IMR-90 (cell line): ENCODE data around the gene PDYN. TPM values are rescaled to one million over a fixed set of nuclear protein-coding genes. Genes with fewer than 3 reads are reported as not detected.

Source experiments
- ATAC-seq: fragments of 200-7000 bp; cut with Tn5 transposase; 2 replicates; pipeline ENCODE4 v1.9.1; 2020; ENCODE audit warnings: low read depth, mild to moderate bottlenecking, moderate library complexity
- BruUV-seq: library from RNA; stranded (reverse); fragments of 400-500 nt; replicated peaks from 2 replicates; lab custom pipeline; 2021; lab: Mats Ljungman, UMichigan
- CTCF ChIA-PET: fragments of 300-600 bp; formaldehyde crosslinking; extraction: SDS; loops from one replicate; lab custom pipeline; 2021; ENCODE audit warnings: antibody characterized with exemption; lab: Yijun Ruan, JAX
- POLR2A ChIA-PET: fragments of 300-600 bp; sonication (Branson Sonifier 250); formaldehyde crosslinking; loops from one replicate; lab custom pipeline; 2022; ENCODE audit warnings: antibody characterized with exemption; ENCODE audit not compliant: unreplicated experiment; lab: Charles Lee
- DNase-seq: peaks from one replicate; pipeline ENCODE4 v3.0.0; 2013
- H2AFZ ChIP-seq: replicated peaks from 2 replicates; pipeline ENCODE3; 2013; ENCODE audit warnings: low read length, mild to moderate bottlenecking; ENCODE audit not compliant: poor library complexity
- H2AK5ac ChIP-seq: 2 replicates; pipeline ENCODE4 v1.6.1; 2013; ENCODE audit warnings: low read depth, low read length, inconsistent platforms
- H2AK9ac ChIP-seq: replicated peaks from 2 replicates; pipeline ENCODE3; 2013; ENCODE audit warnings: mild to moderate bottlenecking, low read depth, low read length, moderate library complexity; ENCODE audit not compliant: poor library complexity
- H2BK120ac ChIP-seq: 2 replicates; pipeline ENCODE4 v1.6.1; 2013; ENCODE audit warnings: low read depth, low read length, inconsistent platforms
- H2BK15ac ChIP-seq: 3 replicates; pipeline ENCODE4 v1.6.1; 2013; ENCODE audit warnings: low read depth, low read length, inconsistent platforms
- H2BK20ac ChIP-seq: 2 replicates; pipeline ENCODE4 v1.6.1; 2013; ENCODE audit warnings: low read depth, mild to moderate bottlenecking, inconsistent platforms, low read length, moderate library complexity
- H2BK5ac ChIP-seq: 2 replicates; pipeline ENCODE4 v1.6.1; 2013; ENCODE audit warnings: mild to moderate bottlenecking, low read depth, low read length, inconsistent platforms; ENCODE audit not compliant: poor library complexity, severe bottlenecking
- H3K14ac ChIP-seq: replicated peaks from 2 replicates; pipeline ENCODE4 v1.6.1; 2013; ENCODE audit warnings: low read depth, low read length, inconsistent platforms
- H3K18ac ChIP-seq: 2 replicates; pipeline ENCODE4 v1.6.1; 2013; ENCODE audit warnings: low read depth, low read length, control low read depth
- H3K23ac ChIP-seq: 2 replicates; pipeline ENCODE4 v1.6.1; 2013; ENCODE audit warnings: low read depth, low read length, inconsistent platforms
- H3K27ac ChIP-seq: 2 replicates; pipeline ENCODE4 v1.5.1; 2013; ENCODE audit warnings: mild to moderate bottlenecking, control low read depth, low read length; ENCODE audit not compliant: insufficient read depth
- H3K27me3 ChIP-seq: 2 replicates; pipeline ENCODE4 v1.6.1; 2013; ENCODE audit warnings: low read length; ENCODE audit not compliant: control insufficient read depth, insufficient read depth
- H3K36me3 ChIP-seq: 2 replicates; pipeline ENCODE4 v1.6.1; 2013; ENCODE audit warnings: low read length, mixed read lengths; ENCODE audit not compliant: control insufficient read depth, insufficient read depth
- H3K4ac ChIP-seq: 2 replicates; pipeline ENCODE4 v1.6.1; 2013; ENCODE audit warnings: low read depth, low read length, inconsistent platforms
- H3K4me1 ChIP-seq: 2 replicates; pipeline ENCODE4 v1.6.1; 2013; ENCODE audit warnings: low read length, mixed read lengths; ENCODE audit not compliant: control insufficient read depth, insufficient read depth
- H3K4me2 ChIP-seq: 2 replicates; pipeline ENCODE4 v1.6.1; 2013; ENCODE audit warnings: low read depth, mild to moderate bottlenecking, control low read depth, low read length, moderate library complexity
- H3K4me3 ChIP-seq: 2 replicates; pipeline ENCODE4 v1.5.1; 2013; ENCODE audit warnings: low read depth, mild to moderate bottlenecking, control low read depth, low read length, moderate library complexity; ENCODE audit not compliant: insufficient read depth
- H3K56ac ChIP-seq: 2 replicates; pipeline ENCODE4 v1.6.1; 2013; ENCODE audit warnings: low read length, inconsistent platforms; ENCODE audit not compliant: insufficient read depth; ENCODE audit errors: extremely low read depth
- H3K79me1 ChIP-seq, 2 experiments: 2 replicates each; pipeline ENCODE4 v1.6.1; 2013; ENCODE audit warnings: low read length in 2 of 2, inconsistent platforms in 1 of 2, low read depth in 1 of 2
- H3K9ac ChIP-seq: 2 replicates; pipeline ENCODE4 v1.6.1; 2013; ENCODE audit warnings: low read depth, low read length, control low read depth
- H3K9me1 ChIP-seq: 2 replicates; pipeline ENCODE4 v1.6.1; 2013; ENCODE audit warnings: low read length, inconsistent platforms; ENCODE audit not compliant: insufficient read depth
- H3K9me3 ChIP-seq: 2 replicates; pipeline ENCODE4 v1.6.1; 2013; ENCODE audit warnings: low read length; ENCODE audit not compliant: control insufficient read depth, insufficient read depth
- H4K20me1 ChIP-seq: 2 replicates; pipeline ENCODE4 v1.6.1; 2013; ENCODE audit warnings: low read length, inconsistent platforms; ENCODE audit not compliant: insufficient read depth
- H4K5ac ChIP-seq: 2 replicates; pipeline ENCODE4 v1.6.1; 2013; ENCODE audit warnings: mild to moderate bottlenecking, low read depth, low read length, control low read depth
- H4K8ac ChIP-seq, 2 experiments: 2 replicates each; pipeline ENCODE4 v1.6.1; 2013; ENCODE audit warnings: low read depth in 2 of 2, low read length in 2 of 2, control low read depth in 1 of 2, inconsistent platforms in 1 of 2
- H4K91ac ChIP-seq: 2 replicates; pipeline ENCODE4 v1.6.1; 2013; ENCODE audit warnings: low read depth, low read length, inconsistent platforms; ENCODE audit not compliant: insufficient read depth
- FOS ChIP-seq: fragments of 150-350 bp; IDR thresholded peaks from 2 replicates; pipeline ENCODE4 v1.6.1; 2016; ENCODE audit warnings: low read depth, low read length
- SMC3 ChIP-seq: fragments of 150-350 bp; IDR thresholded peaks from 2 replicates; pipeline ENCODE4 v1.6.1; 2016; ENCODE audit warnings: low read depth, mild to moderate bottlenecking, antibody characterized with exemption, low read length, moderate library complexity
- whole genome bisulfite sequencing, 2 experiments: methylation state at CpG; one replicate each; pipeline versions ENCODE4 v1.1.5 to v1.1.7; 2013; ENCODE audit warnings: missing lambda C conversion rate in 2 of 2; ENCODE audit not compliant: insufficient read length in 1 of 2; ENCODE audit errors: extremely low coverage in 2 of 2; 5-methylcytosine and 5-hydroxymethylcytosine counted together
- dilution Hi-C: fragments of 300-500 bp; cut with HindIII; formaldehyde crosslinking; loops from one replicate; pipeline ENCODE4 v1.14.3; 2018; ENCODE audit warnings: low sequenced_read_pairs; ENCODE audit not compliant: unreplicated experiment
- in situ Hi-C: fragments of 300-500 bp; cut with MboI; formaldehyde crosslinking; loops from 3 replicates; pipeline ENCODE4 v1.14.3; 2019; ENCODE audit warnings: low sequenced_read_pairs, inconsistent platforms, mixed read lengths
- intact Hi-C: fragments of 100-400 bp; cut with micrococcal nuclease; formaldehyde crosslinking; loops from 2 replicates; pipeline ENCODE4 v1.10.0; 2022
- polyA plus RNA-seq, 3 experiments: library from polyadenylated mRNA; depleted of rRNA; stranded (reverse); fragments of >200 nt; gene quantifications; 2 replicates each; pipeline ENCODE4 v1.2.3, GENCODE V29; 2012; ENCODE audit warnings: low replicate concordance in 1 of 3
- total RNA-seq: library from RNA; depleted of rRNA; stranded (reverse); fragments of >200 nt; gene quantifications from 2 replicates; pipeline ENCODE4 v1.2.3, GENCODE V29; 2012
- TF ChIP-seq, protein P1 (sequence below): conservative IDR thresholded peaks from 2 replicates; pipeline ENCODE4 v1.5.1; 2012; ENCODE audit warnings: mild to moderate bottlenecking, low read depth, low read length, improper control_type of control experiment

The PDYN gene
- total and polyA plus RNA-seq, 2 of the 4 experiments (the other 2 are of a cell fraction), result not detected

DNA sequence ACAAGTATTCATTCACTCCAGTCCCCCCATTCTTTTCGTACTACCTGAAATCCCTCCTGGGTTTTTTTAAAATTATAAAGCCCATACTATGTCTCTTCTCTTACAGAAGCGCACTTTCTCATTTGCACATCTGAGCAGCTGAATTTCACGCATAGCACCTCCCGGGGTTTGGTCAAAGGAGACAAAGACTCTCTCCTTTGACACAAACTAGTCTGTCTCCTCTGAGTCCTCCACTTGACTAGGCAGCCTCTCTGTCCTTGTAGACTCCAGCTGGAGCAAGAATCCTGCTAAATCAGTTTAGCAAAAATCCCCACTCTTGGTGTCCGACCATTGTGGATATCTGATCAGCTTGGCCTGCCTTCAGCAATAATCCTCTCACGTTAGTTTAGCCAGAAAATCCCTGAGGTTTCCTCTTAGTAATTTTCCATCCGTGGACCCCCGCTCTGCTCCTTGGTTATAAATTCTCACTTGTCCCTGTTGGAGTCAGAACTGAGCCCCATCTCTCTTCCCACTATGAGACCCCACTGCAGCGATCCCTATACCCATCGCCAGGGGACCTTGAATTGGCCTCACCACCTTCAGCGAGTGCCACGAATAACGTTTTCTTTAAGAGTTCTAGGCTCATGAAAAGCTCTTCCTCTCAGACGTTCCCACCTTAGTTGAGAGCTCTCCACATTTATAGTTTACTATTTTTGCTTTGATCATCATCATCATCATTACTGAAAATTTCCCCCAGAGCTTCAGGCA, 29.0 kb downstream of the PDYN start:
- ChIA-PET CTCF (interaction anchor here (0.7 to 1.6 kb wide), 3 partner anchors 24 to 413 kb away, joined by 3 to 13 read pairs (median 3); no protein-coding TSS in a partner anchor), POLR2A (no interaction called here)
- peaks cover 56% of the 10 kb centered on the region for H3K27me3 ChIP-seq
- H3K4me1 ChIP-seq, result no peaks in the 10 kb centered on the region
- H4K20me1 ChIP-seq, result no peaks in the 10 kb centered on the region
- no peak overlapping the region for H3K23ac ChIP-seq
- H3K4ac ChIP-seq, result no peak overlapping the region
- TF ChIP-seq SMC3 (0 out of 2 replicates have a peak, but pooled peaks have one; percentile 1), FOS (no peak)
- TF ChIP-seq, protein P1, sequence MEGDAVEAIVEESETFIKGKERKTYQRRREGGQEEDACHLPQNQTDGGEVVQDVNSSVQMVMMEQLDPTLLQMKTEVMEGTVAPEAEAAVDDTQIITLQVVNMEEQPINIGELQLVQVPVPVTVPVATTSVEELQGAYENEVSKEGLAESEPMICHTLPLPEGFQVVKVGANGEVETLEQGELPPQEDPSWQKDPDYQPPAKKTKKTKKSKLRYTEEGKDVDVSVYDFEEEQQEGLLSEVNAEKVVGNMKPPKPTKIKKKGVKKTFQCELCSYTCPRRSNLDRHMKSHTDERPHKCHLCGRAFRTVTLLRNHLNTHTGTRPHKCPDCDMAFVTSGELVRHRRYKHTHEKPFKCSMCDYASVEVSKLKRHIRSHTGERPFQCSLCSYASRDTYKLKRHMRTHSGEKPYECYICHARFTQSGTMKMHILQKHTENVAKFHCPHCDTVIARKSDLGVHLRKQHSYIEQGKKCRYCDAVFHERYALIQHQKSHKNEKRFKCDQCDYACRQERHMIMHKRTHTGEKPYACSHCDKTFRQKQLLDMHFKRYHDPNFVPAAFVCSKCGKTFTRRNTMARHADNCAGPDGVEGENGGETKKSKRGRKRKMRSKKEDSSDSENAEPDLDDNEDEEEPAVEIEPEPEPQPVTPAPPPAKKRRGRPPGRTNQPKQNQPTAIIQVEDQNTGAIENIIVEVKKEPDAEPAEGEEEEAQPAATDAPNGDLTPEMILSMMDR, result 0 out of 2 replicates have a peak, but pooled peaks have one; percentile 8
- H3K36me3 ChIP-seq, result no peaks in the 10 kb centered on the region
- no peak overlapping the region for H4K91ac ChIP-seq
- H4K5ac ChIP-seq, result no peak overlapping the region
- H3K4me3 ChIP-seq, result no peak overlapping the region
- no peak for DNase-seq
- H3K27ac ChIP-seq, result no peak overlapping the region
- H3K79me1 ChIP-seq, result no peaks in the 10 kb centered on the region
- H3K14ac ChIP-seq, result no peak overlapping the region
- dilution Hi-C loops (no loop called here), intact Hi-C loops (loop anchor here (1.0 kb wide), 4 partner anchors 137 to 486 kb away; no protein-coding TSS in a partner anchor), in situ Hi-C loops (loop anchor here (5.0 to 10.0 kb wide), 2 partner anchors 170 to 207 kb away; no protein-coding TSS in a partner anchor)
- no peak overlapping the region for H2BK15ac ChIP-seq
- no peak overlapping the region for H2BK20ac ChIP-seq
- H3K18ac ChIP-seq, result no peak overlapping the region
- H2AFZ ChIP-seq, result no peak overlapping the region
- H3K9ac ChIP-seq, result no peak overlapping the region
- ATAC-seq, result no peak
- BruUV-seq, result no TSS peak
- H3K9me3 ChIP-seq, result no peaks in the 10 kb centered on the region
- H3K9me1 ChIP-seq, result no peaks in the 10 kb centered on the region
- H2BK5ac ChIP-seq, result no peak overlapping the region
- no peak overlapping the region for H3K4me2 ChIP-seq
- H4K8ac ChIP-seq, result no peak overlapping the region
- H3K56ac ChIP-seq, result no peak overlapping the region
- 40% methylated on average over 12 of the region's 14 CpGs; no CpG with 5 or more reads in 1 of the 2 experiments for WGBS, 2 experiments
- H2AK5ac ChIP-seq, result no peak overlapping the region
- H2AK9ac ChIP-seq, result no peak overlapping the region
- H2BK120ac ChIP-seq, result no peak overlapping the region
